Panc1 (cell line): ENCODE data around the gene SHISA9. TPM values are rescaled to one million over a fixed set of nuclear protein-coding genes. Genes with fewer than 3 reads are reported as not detected.

Source experiments
- ATAC-seq: fragments of 200-7000 bp; cut with Tn5 transposase; 2 replicates; pipeline ENCODE4 v1.9.1; 2020; ENCODE audit warnings: mild to moderate bottlenecking, moderate library complexity
- BruUV-seq: library from RNA; stranded (reverse); fragments of 400-500 nt; replicated peaks from 2 replicates; lab custom pipeline; 2021; lab: Mats Ljungman, UMichigan
- CTCF ChIA-PET: fragments of 300-600 bp; sonication (Branson Sonifier 250); formaldehyde crosslinking; loops from one replicate; lab custom pipeline; 2022; ENCODE audit warnings: antibody characterized with exemption; lab: Charles Lee
- POLR2A ChIA-PET: fragments of 300-600 bp; sonication (Branson Sonifier 250); formaldehyde crosslinking; loops from one replicate; lab custom pipeline; 2022; ENCODE audit warnings: antibody characterized with exemption; lab: Charles Lee
- DNase-seq: peaks from one replicate; pipeline ENCODE4 v3.0.0-alpha.2; 2010; ENCODE audit warnings: low read depth, low spot score
- H3K27ac ChIP-seq: 2 replicates; pipeline ENCODE4 v1.5.1; 2011; ENCODE audit warnings: mild to moderate bottlenecking, low read length, inconsistent platforms
- H3K27me3 ChIP-seq: fragments of 200-500 bp; sonication (Bioruptor generic); 2 replicates; pipeline ENCODE4 v1.6.0; 2014; ENCODE audit warnings: low read length, inconsistent platforms; ENCODE audit not compliant: control insufficient read depth, insufficient read depth
- H3K36me3 ChIP-seq: fragments of 200-500 bp; sonication (Bioruptor generic); 2 replicates; pipeline ENCODE4 v1.5.1; 2014; ENCODE audit warnings: inconsistent platforms, mild to moderate bottlenecking, low read length, moderate library complexity; ENCODE audit not compliant: control insufficient read depth, insufficient read depth
- H3K4me1 ChIP-seq: 2 replicates; pipeline ENCODE4 v1.5.1; 2011; ENCODE audit warnings: inconsistent platforms, mild to moderate bottlenecking, low read length, moderate library complexity; ENCODE audit not compliant: control insufficient read depth, insufficient read depth
- H3K4me3 ChIP-seq, 2 experiments: 2 replicates each; pipeline ENCODE4 v1.5.1; 2011 to 2012; ENCODE audit warnings: low read depth in 2 of 2, low read length in 2 of 2, mild to moderate bottlenecking in 2 of 2, inconsistent platforms in 1 of 2, moderate library complexity in 1 of 2
- H3K9me3 ChIP-seq: fragments of 200-500 bp; sonication (Bioruptor generic); 2 replicates; pipeline ENCODE4 v1.5.1; 2014; ENCODE audit warnings: low read depth, mild to moderate bottlenecking, inconsistent platforms, low read length, moderate library complexity; ENCODE audit not compliant: control insufficient read depth, insufficient read depth
- POLR2AphosphoS5 ChIP-seq: IDR thresholded peaks from 2 replicates; pipeline ENCODE4 v1.6.1; 2012; ENCODE audit warnings: mild to moderate bottlenecking, low read depth, low read length, moderate library complexity
- REST ChIP-seq, 2 experiments: IDR thresholded peaks; 2 replicates each; pipeline ENCODE4 v1.6.1; 2011 to 2012; ENCODE audit warnings: low read depth in 2 of 2, control low read depth in 1 of 2, low read length in 1 of 2, mild to moderate bottlenecking in 1 of 2, moderate library complexity in 1 of 2; ENCODE audit not compliant: insufficient read depth in 1 of 2
- SIN3A ChIP-seq: IDR thresholded peaks from 2 replicates; pipeline ENCODE4 v1.6.1; 2012; ENCODE audit warnings: low read depth, mild to moderate bottlenecking, low read length, moderate library complexity, borderline replicate concordance; ENCODE audit not compliant: insufficient read depth
- TCF7L2 ChIP-seq: IDR thresholded peaks from 2 replicates; pipeline ENCODE4 v1.6.1; 2011; ENCODE audit warnings: mild to moderate bottlenecking, low read depth, low read length, inconsistent platforms
- in situ Hi-C: cut with HindIII; loops from 2 replicates; pipeline ENCODE4 v1.10.0; 2016; ENCODE audit warnings: low sequenced_read_pairs, low pct_unique_long_range_greater_than_20kb
- intact Hi-C: fragments of 100-400 bp; cut with micrococcal nuclease; formaldehyde crosslinking; loops from one replicate; pipeline ENCODE4 v1.10.0; 2022; ENCODE audit not compliant: unreplicated experiment
- total RNA-seq: library from RNA; stranded (reverse); gene quantifications from one replicate; pipeline ENCODE4 v1.2.1, GENCODE V29; 2021; ENCODE audit not compliant: unreplicated experiment
- TF ChIP-seq, protein P1 (sequence below): fragments of 450-650 bp; IDR thresholded peaks from 2 replicates; pipeline ENCODE4 v1.5.1; 2017; ENCODE audit warnings: mild to moderate bottlenecking

SHISA9 gene
- total RNA-seq, 1 experiment from 2014 or later: 0.10 TPM

DNA sequence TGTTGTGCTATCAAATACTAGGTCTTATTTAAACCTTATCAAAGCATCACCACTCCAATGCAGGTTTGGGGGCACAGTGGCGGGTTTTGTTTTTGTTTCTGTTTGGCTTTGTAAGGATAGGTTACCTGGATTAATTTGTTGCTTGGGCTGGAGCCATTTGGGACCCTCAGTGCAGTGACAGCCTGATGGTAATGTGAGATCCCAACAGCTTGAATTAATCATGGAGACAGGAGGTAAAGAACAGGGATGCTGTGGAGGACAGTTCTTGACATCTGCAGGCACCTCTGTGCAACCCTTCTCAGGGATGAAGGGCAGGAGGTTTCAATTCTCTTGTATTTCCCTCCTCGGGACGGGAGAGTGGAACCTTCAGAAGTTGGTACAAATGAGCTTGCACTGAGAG, 40.5 kb downstream of the SHISA9 start:
- POLR2A ChIA-PET: no interaction called here
- in situ Hi-C loops: no loop called here
- Histone ChIP-seq H3K27me3 (no peaks in the 10 kb centered on the region), H3K36me3 (no peaks in the 10 kb centered on the region), H3K27ac (no peak overlapping the region), H3K4me1 (no peaks in the 10 kb centered on the region), H3K4me3 (no peak overlapping the region), H3K9me3 (no peaks in the 10 kb centered on the region)
- ATAC-seq (no peak), DNase-seq (no peak)
- CTCF ChIA-PET: no interaction called here
- no peak for TF ChIP-seq REST (IDR thresholded peaks at IDR 0.05; ENCODE audit: insufficient read depth in 1 of 2, low read depth in 2 of 2, low read length in 1 of 2)
- TF ChIP-seq SIN3A: no peak
- TF ChIP-seq TCF7L2: no peak
- TF ChIP-seq POLR2AphosphoS5: no peak
- TF ChIP-seq, protein P1, sequence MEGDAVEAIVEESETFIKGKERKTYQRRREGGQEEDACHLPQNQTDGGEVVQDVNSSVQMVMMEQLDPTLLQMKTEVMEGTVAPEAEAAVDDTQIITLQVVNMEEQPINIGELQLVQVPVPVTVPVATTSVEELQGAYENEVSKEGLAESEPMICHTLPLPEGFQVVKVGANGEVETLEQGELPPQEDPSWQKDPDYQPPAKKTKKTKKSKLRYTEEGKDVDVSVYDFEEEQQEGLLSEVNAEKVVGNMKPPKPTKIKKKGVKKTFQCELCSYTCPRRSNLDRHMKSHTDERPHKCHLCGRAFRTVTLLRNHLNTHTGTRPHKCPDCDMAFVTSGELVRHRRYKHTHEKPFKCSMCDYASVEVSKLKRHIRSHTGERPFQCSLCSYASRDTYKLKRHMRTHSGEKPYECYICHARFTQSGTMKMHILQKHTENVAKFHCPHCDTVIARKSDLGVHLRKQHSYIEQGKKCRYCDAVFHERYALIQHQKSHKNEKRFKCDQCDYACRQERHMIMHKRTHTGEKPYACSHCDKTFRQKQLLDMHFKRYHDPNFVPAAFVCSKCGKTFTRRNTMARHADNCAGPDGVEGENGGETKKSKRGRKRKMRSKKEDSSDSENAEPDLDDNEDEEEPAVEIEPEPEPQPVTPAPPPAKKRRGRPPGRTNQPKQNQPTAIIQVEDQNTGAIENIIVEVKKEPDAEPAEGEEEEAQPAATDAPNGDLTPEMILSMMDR: no peak
- no TSS peak for BruUV-seq
- intact Hi-C loops: no loop called here

- BruUV-seq: no TSS peak
- POLR2A ChIA-PET: no interaction called here
Measured at GRCh38 chr16:12942861-12943260, 41.5 kb downstream of the SHISA9 start.

More at GRCh38 chr16:12942861-12943260, 41.5 kb downstream of the SHISA9 start:
- no peak overlapping the region for H3K4me3 ChIP-seq
- no peaks in the 10 kb centered on the region for H3K36me3 ChIP-seq
- no peak overlapping the region for H3K27ac ChIP-seq
- CTCF ChIA-PET: interaction anchor here (0.5 kb wide), 1 partner anchor 26 kb away, joined by 4 read pairs; no protein-coding TSS in a partner anchor
- no peaks in the 10 kb centered on the region for H3K27me3 ChIP-seq
- DNase-seq (no peak), ATAC-seq (no peak)
- H3K9me3 ChIP-seq: no peaks in the 10 kb centered on the region
- TF ChIP-seq POLR2AphosphoS5 (no peak), REST (IDR thresholded peaks at IDR 0.05; ENCODE audit: insufficient read depth in 1 of 2, low read depth in 2 of 2, low read length in 1 of 2) (no peak), SIN3A (no peak), TCF7L2 (no peak)
- TF ChIP-seq, protein P1: no peak
- no peaks in the 10 kb centered on the region for H3K4me1 ChIP-seq
- intact Hi-C loops (no loop called here), in situ Hi-C loops (no loop called here)
